ENCODE measurements around the gene LIMCH1.
"Not testable (repeated sequence)": the region's sequence is repeated elsewhere in the genome, so short reads cannot be mapped to it uniquely, and the experiment has no call there.

LIMCH1 gene

DNA sequence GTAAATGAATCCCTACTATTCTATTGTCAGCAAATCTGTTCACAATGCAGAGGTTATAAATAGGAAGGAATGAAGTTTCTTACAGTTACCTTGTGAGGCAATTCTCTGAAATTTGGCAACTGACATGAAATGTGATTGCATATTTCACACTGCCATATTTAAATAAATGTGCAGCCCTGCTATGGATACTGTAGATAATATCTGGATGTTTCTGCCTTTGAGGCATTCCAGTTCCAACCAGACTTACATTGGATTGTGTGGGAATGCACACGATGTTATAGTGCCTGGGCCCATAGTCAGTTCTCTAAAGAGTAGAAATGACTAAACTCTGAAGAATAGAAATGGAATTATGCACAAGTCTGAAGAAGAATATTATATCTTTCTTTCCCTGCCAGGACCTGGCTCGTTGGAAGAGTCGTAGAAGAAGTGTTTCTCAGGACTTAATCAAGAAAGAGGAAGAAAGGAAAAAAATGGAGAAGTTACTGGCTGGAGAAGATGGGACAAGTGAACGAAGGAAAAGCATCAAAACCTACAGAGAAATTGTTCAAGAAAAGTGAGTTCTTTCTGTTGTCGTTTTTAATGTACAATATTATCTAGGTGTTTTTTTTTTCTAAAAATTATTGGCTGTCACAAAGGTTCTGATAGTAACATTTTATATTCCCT is 107.9 kb downstream of the LIMCH1 start:
- no peak for DNase-seq (ENCODE audit: low read depth)

DNA sequence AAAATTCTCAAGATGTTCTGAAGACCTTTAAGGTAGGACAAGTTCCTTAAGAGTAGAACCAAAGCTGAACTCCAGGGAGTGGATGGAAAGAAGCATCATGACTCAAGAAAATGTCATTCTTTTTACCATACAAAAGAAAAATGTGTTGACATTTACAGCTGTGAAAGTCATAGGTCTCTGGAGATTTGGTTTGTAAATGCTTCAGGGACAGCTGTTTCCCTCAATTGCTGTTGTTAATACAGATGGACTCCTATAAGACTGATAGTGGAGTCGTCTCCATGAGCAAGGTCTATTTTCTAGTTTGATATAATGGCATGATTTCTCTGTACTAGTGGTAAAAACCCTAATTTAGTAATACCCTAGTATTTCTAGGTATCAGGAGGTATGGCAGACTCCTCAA is 108.9 kb downstream of the LIMCH1 start:
- DNase-seq (ENCODE audit: low read depth): no peak

DNA sequence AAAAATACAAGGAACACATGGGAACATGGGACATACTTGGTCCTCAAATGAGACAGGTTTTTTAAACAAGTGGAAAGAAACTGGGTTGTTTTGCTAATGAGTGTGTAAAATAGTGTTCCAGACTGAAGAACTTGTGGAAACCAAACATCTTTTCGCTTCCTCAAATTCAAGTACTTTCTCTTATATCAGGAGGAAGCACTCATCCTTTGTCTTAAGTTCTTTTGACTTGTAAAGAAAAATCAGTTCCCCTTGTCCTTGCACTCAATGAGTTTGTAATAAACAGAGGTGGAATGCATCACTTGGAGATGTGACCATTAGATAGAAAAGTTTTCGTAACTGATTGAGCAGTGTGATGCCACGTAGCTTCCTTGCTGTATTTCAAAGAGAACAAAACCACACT is 109.4 kb downstream of the LIMCH1 start:
- no peak for DNase-seq (ENCODE audit: low read depth)

DNA sequence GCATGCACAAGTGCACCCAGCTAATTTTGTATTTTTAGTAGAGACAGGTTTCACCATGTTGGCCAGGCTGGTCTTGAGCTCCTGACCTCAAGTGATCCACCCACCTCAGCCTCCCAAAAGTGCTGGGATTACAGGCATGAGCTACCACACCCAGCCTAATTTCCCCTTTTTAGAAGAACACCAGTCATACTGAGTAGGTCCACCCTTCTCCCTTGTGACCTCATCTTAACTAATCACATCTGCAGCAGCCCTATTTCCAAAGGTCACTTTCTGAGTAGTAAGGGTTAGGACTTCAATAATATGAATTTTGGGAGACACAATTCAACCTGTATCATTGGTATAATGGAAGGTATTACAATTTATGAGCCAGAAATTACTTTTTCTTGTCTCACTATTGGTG is 113.2 kb downstream of the LIMCH1 start:
- DNase-seq (ENCODE audit: low read depth): not testable (repeated sequence)

- no peak for DNase-seq (ENCODE audit: low read depth)
These were observed 115.0 kb downstream of the LIMCH1 start for GRCh38 chr4:41652971-41653370.

DNA sequence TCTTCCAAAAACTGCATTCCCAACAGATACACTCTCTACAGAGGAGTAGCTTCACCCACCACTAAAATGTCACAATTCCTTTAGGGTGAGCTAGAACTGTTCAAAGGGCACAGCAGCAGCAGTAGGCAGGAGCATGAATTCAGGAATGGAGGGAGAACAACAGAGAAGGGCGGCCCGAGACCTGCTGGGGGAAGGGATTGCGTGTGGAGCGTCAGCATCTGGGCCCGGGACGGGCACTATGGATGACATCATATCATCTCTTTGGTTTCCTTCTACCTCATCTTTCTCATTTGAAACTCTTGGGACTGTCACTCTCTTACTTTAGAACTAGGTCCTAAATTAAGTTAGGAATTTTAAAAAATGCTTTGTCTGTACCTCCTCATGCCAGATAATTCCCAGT is 115.6 kb downstream of the LIMCH1 start:
- no peak for DNase-seq (ENCODE audit: low read depth)

DNA sequence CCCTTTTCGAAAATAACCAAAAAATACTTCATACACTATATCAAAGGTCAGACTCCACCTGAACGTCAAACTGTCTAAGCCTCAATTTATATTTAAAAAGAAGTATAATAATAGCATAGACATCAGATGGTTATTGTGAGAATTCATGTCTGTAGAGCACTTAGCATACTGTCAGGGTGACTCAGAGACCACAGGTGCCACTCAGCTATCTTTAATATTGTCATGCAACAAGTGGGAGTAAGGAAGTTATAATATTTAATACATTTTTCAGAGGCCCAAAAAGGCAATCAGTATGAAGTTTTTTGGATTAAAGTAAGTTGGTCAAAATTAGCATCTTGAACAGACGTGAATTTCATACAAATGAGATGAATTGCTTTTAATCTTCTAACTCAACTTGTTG is 117.2 kb downstream of the LIMCH1 start:
- DNase-seq (ENCODE audit: low read depth): no peak

GRCh38 chr4:41656106-41656505 is 118.1 kb downstream of the LIMCH1 start:
- DNase-seq (ENCODE audit: low read depth): no peak

DNA sequence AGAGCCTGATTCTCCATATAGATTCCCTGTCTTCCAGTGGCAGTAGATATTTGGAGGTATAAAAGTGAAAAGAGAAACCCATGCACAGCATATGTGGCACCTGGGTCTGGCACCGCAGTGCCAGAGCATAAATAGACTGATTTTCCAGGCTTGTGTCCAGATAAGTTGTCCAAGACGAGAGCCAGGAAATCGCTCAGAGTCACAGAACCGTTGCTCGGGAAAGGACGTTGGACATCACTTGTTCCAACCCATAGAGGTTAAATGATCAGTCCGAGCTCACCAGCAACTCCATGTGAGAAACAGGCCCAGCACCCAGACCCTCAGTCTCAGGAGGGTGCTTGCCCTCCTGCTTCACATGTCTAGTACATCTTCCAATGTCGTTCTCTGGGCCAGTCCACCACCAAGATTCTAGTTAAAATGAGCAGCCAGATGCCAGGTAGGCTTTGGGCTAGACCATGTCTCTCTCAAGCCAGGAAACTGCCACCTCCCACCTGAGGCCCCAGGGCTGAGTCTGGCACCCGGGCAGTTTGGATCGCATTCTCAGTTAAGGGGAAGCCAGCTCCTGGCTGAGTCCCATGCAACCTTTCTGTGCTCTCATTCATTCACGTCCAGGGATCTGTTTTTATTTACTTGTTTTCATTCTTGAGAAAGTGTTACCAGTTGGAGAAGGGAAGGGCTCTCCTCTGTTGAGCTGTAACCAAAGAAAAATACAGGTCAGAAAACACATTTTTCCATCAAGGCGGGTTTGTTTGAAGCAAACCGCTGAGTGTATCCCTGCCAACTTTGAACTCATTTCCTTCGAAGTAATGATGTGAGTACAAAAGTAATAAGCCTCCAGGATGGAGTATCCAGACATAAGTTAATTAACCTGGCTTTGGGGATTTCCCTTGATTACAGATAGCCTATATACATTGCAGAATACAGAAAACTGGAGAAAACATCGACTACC is 118.9 kb downstream of the LIMCH1 start:
- no peak for DNase-seq (ENCODE audit: low read depth)

DNA sequence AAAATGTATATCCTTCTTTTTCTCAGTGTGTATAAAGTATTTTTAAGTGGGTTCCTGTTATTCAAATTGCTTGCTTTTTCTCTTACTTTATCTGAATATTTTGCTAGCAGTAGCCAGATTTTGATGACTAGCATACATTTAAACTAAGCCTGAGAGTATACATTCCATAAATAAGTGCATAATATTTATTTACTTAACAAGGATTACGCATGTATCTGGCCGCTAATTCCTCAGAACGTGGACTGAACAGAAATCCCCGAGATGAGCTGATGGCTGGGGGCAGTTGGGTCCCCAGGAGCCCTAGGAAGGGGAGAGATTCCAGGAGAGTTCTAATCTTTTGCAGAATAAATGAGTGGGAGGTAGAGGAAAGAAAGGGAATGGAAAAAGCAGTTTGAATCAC is 119.6 kb downstream of the LIMCH1 start:
- no peak for DNase-seq (ENCODE audit: low read depth)

DNA sequence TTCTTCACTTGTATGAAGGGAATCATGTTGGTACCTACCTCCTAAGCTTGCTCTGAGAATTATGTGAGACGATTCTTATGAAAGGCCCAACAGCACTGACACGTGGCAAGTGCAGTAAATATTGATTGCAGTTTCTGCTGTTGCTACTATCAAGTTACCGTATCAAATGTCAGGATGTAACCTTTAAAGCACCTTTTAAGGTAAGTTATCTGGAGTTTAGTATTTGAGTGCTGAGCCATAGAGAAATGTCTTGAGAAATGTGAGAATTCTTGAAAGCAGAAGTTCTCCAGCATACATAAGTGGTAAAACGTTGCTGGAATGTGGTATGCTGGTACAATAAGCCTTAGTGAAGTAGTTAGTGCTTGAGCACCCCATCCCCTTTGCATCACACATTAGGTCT is 120.2 kb downstream of the LIMCH1 start:
- DNase-seq (ENCODE audit: low read depth): no peak

GRCh38 chr4:41660352-41660751 is 122.4 kb downstream of the LIMCH1 start:
- no peak for DNase-seq (ENCODE audit: low read depth)

- peak; percentile 43 for DNase-seq (ENCODE audit: low read depth)
These were observed 123.6 kb downstream of the LIMCH1 start for GRCh38 chr4:41661442-41662076.

- no peak for DNase-seq (ENCODE audit: low read depth)
These were observed 127.8 kb downstream of the LIMCH1 start for GRCh38 chr4:41665636-41666207.

GRCh38 chr4:41668024-41668423 is 130.1 kb downstream of the LIMCH1 start:
- no peak for DNase-seq (ENCODE audit: low read depth)

DNA sequence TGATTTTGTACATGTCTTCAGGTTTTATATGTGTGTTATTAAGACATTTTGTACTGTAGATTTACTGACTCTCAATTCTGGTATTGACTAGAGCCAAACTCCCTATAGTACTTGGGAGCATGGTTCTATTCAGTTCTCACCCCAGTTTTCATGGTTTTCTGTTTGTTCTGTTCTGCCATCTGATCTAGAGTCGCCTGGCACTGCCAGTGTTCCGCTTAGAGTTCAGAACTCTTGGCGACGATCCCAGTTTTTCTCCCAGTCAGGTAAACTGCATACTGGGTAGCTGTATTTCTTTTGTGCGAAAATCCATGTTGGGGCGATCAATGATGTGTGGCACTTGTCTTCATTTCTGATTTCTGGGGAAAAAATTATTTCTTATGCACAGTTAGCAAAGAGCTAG is 132.6 kb downstream of the LIMCH1 start:
- DNase-seq (ENCODE audit: low read depth): no peak

DNA sequence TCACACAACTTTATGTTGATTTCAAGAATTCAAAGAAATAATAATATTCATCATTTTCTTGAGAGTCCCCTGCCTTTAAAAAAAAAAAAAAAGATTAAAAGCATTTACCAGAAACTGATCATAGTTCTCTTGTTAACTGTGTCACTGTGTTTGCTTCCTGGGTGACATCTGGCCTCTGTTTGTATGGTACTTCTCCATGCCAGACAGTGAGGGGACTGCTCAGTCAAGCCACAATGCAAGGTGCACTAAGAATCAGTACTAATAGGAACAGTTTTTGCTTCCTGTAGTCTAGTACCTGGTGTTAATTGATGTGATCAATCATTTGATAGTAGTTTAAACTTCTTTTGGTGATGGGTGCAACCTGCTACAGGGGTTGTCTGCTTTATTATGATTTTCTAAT is 133.0 kb downstream of the LIMCH1 start:
- DNase-seq (ENCODE audit: low read depth): no peak

DNA sequence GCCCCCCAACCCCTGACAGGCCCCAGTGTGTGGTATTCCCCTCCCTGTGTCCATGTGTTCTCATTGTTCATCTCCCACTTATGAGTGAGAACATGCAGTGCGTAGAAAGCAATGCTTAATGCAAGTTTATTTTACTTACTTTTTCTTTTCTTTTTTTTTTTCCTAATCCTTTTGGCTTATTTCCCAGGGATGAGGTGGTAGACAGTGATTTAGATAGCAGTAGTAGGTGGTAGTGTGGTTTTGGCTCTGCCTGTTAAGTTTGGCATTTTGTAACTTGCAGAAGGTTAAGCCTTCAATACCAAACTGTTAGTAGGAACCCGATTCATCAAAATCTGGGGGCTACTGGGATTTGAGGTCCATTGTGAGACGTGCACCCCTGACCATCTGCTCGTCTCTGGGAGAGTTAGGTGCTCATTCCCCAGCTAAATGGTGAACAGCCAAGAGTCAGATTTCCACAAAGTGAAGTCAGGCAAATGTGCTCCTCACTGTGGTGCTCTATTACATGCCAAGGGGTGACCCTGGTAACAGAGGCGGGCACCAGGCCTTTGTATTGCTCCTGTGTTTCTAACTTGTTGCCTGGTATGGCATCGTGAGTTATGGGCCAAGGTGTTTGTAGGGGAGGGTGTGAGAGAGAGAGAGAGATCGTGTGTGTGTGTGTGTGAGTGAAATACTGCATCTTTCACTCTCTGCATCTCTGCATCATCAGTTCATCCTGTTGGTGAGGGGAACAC is 140.3 kb downstream of the LIMCH1 start:
- DNase-seq (ENCODE audit: low read depth): no peak

GRCh38 chr4:41678951-41679350 is 141.0 kb downstream of the LIMCH1 start:
- no peak for DNase-seq (ENCODE audit: low read depth)

- DNase-seq (ENCODE audit: low read depth): no peak
These were observed 142.0 kb downstream of the LIMCH1 start for GRCh38 chr4:41679991-41680390.

DNA sequence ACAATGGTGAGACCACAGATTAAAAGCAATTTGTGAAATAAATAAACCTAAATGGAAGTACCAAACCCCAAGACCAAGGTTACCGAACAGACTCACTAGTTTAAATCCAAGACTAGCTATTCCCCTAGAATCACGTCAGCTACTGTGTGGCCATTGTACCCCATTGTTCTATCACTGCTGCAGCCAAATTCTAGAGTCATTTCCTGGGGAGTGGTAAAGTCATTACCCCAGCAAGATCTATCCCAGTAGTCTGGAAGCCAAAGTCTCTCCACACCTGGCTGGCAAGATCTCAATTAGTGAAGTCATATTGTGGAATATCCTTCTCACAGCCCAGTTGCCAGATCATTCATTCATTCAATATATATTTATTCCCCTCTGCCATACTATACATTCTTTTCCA is 143.1 kb downstream of the LIMCH1 start:
- no peak for DNase-seq (ENCODE audit: low read depth)

DNA sequence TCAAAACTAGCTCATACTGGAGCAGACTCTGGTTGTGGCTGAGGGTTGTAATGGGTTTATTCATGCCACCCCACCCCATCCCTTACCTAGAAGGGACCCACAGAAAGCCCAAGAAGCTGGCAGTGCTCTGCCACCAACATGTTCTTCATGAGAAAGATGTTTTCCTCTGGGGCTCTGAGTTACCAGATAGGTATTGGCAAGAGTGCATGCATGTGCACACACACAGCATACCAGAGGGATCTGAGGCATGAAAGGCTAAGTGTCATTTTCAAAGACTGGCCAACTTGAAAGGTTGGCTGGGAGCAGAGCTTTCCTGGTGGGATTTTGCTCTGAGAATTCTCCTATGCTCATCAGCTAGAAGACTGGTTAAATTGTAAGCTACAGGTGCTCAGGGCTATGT is 145.4 kb downstream of the LIMCH1 start:
- DNase-seq (ENCODE audit: low read depth): no peak
